Kidney tubule cell (primary cell): ENCODE measurements around the gene NOL4L.

Experiments
- DNase-seq: peaks from one replicate; pipeline ENCODE4 v3.0.0-alpha.2; 2018; ENCODE audit warnings: low spot score

Gene NOL4L

DNA sequence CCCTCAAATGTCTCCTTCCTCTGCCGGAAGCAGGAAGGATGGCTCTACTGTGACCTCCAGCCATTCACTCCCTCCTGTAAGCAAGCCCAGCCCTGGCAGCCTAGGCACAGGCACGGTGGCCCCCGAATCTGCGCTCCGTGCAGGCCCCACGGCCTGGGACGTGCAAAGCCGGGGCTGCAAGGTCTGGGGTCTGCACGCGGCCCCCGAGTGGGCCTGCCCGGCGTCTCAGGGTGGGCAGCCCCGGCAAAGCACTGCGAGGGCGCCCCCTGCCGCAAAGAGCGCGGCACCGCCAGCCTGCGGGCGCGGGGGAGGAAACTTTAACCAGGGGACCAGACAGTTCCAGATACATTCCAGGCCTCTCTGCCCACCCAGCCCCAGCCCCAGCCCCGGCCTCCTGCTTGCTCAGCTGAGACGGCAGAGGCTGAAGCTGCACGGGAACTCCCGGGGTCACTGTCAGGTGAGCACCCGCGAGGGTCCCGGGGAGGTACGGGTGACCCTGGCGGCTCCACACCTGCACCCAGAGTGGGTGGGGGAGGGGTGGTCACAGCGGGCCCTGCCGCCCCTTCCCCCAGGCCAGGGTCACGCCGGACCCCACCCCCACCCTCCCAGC lies 128.2 kb downstream of the NOL4L start:
- peak; percentile 71 for DNase-seq

DNA sequence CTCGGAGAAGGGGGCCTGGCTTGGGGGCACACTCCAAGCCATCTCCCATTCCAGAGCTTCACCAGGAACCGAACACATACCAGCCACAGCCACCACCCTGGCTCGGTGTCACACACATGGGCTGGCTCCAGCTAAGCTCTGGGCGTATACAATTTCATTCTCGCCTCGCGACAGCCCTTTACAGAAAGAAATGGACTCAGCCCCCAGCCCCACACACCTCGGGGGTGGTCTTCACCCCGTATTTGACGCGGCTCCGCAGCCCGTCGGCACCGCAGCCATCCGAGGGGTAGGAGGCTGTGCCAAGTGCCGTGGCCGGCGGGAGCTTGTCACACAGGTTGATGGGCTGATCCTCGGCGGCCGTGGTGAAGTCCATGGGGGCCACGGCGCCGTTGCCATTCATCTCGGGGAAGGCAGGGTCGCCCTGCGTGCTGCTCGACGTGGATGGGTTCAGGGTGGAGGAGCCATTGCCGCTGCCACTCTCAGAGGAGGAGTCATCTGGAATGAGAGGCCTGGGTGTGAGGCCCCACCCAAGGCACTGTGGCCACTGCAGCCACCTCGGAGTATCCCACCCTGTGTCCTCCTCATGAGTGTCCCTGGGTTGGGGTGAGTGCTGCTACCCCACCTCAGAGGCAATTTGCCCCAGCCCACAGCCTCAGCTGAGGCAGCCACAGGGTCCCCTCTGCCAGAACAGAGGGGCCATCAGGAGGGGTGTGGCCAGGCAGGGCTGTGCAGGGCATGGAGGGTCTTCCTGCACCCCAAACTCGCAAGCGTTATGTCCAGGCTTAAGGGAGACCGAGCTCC lies 129.0 kb downstream of the NOL4L start:
- DNase-seq, result no peak

DNA sequence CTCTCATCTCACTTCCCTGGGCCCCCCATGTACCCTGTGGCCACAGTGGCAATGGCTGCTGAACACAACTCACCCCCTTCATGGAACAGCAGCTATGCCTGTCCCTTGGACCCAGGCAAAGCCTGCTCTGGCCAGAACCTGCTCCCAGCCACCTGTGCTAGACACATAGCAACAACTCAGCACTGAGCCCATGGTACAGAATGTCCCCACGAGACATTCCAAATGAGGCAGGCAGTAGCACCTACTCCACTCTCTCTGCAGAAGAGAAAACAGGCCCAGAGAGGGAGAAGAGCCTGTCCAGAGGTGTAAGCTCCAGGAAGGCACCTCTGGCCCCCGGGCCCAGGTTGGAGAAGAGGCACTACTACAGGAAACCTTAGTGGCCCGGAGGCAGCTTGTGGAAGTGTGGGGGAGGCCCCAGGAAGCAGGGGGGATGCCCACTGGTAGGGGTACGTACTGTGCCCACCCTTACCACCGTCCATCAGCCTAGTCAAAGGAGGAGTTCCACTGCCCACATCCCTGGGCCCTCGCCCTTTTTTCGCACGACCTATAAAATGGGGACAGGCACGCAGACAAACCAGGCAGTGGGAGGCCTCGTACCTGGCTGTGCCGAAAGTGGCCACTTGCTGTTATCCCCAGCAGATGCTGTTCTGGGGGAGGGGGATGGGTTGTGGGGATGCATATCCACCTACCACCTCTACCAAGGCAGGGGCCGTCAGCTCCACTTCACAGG lies 129.8 kb downstream of the NOL4L start:
- no peak for DNase-seq

DNA sequence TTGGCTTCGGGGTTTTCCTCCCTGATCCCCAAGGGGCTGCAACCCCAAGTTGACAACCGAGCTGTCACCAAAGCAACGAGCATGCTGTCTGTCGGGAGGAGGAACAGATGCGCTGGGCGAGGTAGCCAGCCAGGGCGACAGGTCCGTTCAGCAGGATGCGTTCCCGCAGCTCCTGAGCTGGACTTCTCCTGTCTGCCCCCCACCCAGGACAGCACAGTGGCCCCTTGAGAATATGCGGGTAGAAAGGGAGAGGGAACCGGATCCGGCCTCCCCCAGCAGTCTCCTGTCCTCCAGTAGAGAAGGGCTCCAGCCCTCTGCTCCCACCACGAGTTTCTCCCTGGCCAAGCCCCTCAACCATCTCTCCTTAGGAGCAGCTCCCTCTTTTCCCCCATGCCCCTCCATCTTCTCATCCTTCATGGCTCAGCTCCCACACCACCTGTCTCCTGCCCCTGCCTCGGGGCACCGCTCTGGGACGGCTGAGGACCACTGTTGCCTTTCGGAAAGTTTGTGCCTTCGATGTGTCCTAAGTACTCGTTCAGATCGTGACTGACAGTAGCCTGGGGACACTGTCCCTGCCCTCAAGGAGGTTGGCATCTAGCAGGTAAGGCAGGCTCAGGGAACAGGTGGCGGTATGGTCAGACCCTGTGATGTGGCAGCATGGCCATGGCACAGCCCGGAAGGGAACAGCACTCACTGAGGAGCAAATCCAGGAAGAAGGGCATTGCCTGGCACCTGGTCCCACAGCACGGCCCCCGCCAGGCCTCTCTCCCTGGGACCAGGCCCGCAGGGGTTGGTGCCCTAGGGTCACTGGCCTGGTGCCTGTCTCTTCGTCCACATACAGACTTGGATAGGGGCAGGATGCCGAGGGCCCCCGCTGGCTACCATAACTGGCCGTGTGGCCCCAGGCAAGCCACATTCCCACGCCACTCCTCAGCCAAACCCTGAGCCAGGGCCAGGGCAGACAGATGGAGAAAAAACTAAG lies 130.7 kb downstream of the NOL4L start:
- no peak for DNase-seq

DNA sequence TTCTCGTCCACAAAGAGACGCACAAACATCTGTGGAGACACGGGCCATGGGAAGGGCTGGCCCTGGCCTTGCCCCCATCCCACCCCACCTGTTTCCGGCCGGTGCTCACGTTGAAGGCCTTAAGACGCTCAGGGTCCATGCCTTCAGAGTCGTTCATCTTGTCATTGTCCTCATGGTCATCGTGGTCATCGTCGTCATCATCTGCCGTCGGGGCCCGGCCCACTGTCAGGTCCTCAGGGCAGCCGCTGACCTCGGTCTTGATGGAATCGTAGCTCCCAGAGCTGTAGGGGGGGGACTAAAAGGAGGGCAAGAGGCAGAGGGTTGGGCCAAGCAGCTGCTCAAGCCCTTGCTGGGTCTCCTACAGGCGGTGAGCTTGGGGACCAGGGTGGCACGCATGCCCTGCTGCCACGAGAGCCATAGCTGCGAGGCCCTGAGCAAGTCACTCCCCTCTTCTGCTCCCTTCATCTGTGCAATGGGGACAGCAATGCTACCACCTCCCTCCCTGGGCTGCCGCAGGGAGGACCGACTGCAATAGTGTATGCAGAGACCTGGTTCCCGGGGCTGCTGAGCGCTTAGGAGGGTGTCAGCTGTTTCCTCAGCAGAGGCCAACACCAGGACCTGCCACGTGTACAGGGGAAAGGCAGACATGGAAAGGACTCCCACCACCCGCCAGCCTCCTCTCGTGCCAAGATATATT lies 131.5 kb downstream of the NOL4L start:
- no peak for DNase-seq

DNA sequence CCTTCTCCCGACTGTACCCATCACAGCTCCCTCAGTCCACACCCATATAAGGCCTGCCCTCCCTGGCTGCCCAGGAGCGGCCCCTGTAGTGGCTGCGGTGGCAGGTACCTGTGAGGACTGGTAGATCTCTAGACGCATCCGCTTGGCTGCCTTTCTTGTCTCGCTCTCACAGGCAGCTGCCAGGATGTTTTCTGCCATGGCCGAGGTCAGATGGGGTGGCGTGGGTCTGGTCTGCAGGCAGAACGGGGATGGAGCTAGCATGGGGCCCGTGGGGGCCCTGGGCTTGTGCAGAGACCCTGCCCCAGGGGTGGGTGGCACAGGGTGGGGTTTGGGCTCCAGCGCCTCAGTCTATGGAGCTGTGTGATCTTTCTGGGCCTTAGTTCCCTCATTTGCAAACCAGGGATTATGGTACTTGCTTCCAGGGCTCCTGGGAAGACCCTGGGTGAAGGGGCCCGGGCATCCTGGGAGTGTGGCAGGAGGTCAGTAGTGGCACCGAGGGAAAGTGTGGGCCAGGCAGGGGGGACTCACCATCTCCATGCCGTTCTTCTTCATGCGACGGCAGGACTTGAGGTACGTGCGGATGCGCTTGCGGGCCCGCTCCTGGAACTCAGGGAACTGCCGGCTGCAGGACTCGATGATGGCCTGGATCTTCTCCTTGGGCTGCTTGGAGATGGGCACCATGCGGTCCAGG lies 132.2 kb downstream of the NOL4L start:
- DNase-seq, result no peak

DNA sequence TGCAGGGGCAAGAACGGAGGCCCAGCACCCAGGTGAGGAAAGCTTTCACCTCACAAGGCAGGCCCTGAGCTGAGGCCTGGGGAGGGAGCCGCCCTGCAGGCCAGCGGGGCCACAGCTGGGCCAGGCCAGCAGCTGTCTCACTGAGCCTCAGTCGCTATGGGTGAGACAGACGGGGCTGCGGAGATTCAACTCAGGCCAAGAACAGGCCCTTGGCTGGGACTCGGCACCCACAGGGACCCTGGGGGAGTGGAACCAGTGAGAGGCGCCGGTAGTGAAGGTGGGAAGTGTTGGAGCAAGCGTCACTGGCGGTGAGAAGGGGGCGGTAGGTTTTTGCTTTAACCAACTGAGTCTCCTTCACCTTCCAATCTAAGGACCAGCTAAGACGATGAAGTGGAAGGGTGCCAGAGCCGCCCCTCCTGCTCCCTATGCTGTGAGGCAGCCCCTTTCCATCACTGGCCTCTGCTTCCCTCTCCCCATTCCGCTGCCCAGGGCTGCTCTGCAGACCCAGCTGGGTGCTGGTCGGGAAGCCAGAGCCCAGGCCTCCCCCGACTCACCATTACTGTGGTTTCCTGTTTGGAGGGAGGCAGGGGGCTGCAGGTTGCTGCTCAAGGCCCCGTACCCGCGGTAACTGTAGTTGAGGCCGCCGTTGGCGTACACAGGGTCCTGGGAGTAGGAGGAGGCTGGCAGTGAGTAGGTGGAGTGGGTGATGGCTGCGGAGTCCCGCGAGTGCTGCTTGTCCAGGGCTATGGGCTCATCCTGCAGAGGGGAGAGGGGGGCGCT lies 133.3 kb downstream of the NOL4L start:
- no peak for DNase-seq

DNA sequence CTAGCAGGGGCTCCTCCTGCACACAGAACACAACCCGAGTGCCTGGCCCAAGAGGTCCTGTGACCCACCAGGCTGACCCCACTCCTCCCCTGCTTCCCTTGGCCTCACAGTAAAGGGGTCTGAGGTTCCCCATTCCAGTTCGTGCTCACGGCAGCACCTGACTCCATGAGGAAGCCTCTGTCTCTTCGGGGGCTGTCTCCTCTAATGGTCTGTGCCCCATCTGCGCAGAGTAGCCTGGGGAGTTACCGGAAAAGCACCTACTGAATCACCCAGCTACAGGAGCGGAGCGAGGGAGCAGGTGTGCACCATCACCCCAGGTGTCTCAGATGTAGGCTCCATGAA lies 133.8 kb downstream of the NOL4L start:
- DNase-seq, result no peak

DNA sequence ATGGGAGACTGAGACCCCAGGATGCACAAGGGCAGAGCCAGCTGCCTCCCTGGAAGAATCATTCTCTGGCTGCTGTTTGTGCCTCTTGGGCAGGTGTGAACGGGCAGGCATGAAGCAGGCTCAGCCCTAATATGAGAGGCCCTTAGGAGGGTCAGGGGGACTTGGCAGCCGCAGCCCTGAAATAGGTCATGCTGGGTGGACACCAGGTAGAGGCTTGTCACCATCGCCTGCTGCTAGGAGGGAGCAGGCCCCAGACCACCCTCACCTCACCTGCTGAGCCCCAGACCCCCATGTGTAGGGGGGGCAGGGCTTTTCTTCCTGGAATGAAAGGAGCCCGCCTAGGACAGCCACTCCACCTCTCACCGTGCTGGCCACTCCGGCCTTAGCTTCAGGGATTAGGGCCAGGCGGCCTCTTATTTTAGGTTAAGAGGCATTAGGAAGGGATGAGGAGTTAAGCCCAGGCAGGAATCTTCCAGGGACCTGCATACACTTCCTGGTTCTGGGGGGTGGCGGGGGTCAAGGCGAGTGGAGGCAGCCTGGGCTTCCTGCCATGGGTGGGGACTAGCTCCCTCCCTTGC lies 134.6 kb downstream of the NOL4L start:
- no peak for DNase-seq

DNA sequence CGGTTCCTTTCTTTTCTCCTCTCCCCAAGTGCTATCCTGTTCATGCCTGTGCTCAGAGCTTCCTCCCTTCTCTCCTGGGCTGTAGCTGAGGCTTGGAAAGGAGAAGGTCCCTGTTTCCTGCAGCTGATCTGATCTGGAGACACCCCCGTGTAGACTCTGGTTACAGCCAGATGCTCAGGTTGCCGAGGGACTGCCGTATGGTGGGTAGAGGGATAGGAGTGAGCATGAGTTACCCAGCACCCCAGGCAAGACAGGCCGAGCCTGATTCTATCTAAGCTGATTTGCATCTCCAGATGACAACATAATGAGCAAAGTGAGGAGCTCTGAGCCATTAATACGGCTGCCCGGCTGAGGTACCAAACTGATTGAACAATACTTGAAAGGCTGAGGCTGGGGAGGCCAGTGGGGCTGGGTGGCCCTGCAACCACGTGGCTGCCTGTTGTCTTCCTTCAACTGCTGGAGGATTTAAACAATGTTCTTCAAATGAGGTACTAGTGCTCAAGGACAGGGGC lies 135.2 kb downstream of the NOL4L start:
- no peak for DNase-seq

DNA sequence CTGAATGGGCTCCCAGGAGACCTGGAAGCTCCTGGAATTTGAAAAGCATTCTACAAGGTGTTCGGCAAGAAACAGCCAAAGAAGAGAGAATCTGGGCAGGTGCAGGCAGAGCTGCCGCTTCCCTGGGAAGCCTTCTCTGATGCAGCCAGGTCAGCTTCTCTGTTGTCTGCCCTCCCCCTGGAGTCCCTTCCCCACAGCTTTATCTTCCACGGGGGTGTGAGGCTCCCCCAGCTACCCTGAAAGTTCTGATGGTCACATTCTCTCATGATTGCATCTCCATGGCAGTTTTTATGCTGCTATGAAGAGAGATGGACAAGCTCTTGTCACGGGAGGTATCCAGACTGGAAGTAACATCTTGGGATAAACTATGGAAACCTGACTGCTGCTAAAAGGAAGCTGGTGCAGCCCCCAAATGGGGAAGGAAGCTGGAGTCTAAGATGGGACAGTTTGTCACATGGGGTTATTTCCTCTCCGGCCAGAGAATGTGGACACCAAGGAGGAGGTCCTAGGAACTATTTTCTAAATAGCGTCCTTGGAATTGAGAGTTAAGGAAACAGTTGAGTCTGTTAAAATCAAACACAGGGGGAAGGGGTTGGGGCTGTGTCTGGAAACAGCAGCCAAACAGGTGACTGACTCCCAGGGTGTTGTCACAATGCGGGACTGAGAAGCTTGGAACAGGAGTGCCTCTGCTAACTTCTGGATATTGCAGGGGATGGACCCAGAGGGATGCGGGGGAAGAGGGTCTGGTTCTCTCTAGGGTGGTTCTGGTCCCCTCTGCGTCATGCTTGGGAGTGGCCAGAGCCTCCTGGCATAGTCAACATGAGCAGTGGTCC lies 135.9 kb downstream of the NOL4L start:
- no peak for DNase-seq

DNA sequence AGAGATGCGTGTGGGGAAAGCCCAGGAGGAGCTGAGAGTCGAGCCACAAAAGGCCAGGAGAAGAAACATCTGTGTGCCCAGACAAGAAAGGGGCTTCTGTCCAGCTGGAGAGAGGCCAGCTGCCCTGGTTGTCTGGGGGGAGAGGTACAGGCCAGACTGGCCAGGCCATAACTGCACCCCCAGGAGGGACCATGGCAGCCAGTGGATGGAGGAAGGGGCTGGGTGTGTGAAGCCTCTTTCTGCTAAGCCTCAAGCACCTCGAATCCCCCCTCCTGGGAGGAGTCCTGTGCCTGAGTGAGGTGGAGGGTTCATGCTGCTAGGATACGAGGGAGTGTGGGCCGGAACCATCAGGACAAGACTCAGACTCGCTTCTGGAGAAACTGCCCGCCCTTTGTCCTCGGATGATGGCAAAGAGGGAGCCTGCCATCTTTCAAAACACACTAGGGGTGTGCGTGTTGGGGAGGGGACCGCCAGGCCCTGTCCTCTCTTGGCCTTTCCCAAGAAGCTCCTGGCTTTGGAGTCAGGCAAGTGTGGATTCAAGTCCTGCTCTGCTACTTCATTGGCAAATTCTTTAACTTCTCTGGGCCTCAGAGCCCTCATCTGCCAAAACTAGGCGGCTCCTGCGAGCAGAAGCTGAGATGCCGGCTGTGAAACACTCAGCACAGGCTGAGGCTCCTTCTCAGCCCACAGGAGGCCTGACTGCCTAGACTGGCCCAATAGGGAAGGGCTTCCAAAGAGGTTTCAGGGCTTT lies 136.7 kb downstream of the NOL4L start:
- DNase-seq, result no peak

DNA sequence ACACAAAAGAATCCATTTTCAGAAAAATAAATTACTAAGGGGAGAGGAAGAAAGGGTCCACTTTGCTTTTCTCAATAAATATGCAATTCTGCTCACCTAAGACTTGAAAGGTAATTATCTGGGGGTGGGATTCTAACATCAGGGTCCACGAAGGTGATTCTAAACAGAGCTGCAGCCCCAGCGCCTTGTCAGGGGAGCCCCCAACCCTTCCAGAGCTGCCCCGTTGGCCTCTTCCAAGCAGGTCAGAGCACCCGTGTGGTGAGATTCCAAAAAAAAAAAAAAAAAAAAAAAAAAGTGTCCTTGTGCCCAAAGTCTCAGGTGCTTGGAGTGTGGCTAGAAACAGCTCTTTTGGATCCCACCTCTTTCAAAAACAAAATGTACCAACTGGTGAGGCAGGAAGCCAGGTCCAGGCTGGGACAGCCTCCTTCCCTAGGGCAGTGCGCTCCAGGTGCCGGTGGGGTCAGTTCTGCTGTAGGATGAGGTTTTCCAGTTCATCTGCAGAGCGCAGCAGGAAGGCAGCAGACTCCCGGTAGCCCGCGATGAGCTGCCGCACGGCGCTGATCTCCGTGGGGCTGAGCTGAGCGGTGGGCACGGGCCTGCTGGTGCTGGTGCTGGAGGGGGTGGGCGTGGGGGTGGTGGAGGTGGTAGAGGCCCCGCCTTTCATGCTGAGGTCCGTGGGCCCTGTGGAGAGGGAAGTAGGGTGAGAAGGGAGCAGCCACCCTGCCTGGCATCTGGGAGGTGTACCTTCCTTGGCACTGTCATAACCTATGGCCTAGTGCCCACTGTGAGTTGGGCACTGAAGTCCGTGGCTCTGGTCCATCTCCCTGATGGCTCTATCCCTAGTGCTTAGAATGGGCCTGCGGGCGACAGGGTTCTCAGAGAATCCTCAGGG lies 137.8 kb downstream of the NOL4L start:
- no peak for DNase-seq

DNA sequence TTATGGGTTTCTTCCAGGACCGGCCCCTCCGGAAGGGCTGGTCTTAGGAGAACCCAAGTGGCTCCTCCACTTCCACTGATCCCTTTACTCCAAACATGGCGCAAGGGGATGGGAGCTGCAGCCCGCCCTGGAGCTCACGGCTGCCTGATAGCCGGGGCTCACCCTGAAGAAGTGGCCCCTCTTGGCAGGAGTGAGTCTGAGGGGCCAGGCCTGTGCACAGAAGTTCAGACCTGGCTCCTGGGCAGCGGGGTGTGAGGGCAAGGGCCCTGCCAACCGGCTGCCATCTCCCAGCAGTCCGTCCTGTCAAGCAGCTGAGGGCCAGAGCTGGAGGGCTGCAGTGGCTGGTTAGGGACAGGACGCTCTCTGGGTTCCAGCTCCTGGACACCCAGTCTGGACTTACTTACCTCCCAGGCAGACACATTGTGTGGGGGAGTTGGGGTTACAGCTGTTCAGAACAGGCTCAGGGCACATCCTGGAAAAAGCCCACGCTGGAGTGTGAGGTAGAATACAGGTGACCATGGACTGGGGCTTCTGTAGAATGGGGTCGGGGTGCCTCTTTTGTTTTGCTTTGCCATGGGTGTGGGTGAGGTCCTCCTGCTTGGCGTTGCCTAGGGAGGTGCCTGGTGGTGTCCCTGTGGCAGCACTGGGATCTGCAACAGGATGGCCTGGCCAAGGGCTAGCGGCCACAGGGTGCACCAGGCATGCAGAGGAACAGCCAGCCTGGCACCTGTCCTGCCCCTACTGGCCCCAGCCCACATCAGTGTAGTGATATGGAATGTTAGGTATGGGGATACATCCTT lies 138.6 kb downstream of the NOL4L start:
- DNase-seq, result no peak

DNA sequence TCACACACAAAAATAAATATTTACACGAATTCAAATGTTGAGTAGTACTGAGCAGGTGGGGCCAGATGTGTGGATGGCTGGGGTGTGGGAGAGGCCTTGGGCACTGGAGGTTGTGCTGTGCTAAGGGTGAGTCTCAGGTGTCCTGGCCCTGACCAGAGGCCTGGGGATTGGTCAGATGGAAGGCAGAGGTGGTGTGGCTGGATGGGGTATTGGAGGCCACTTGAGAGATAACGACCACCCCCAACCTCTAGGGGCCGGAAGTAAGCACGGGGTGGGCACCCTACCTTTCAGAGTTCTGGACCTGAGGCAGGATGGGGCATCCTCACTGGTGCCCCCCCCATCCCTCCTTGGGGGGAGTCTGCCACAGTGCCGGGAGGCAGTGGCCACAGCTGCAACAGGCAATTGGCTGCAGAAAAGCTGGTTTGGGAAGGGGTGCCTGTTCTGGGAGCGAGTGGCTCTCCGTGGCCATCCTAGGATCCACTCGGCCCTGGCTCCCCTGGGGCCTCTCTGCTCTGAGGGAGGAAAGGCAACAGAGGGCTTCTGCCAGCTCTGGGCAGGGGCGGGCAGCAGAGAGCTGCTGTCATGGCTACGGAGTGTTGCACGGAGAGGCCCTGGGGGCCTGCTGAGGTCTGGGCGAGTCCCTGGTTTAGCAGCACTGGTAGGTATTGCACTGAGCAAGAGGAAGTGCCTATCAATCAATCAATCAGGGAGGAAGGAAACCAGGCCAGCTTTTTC lies 139.4 kb downstream of the NOL4L start:
- no peak for DNase-seq
